22Rv1 (cell line): ENCODE measurements around the gene CLDN34.

Source experiments
- CTCF ChIP-seq: fragments of 450-650 bp; IDR thresholded peaks from 2 replicates; pipeline ENCODE4 v1.5.1; 2017; ENCODE audit warnings: mild to moderate bottlenecking
- ZFX ChIP-seq: fragments of 450-650 bp; IDR thresholded peaks from 2 replicates; pipeline ENCODE4 v1.6.1; 2017; ENCODE audit warnings: antibody characterized with exemption, borderline replicate concordance

- no peak for TF ChIP-seq CTCF
- no peak for TF ChIP-seq ZFX
Observed at GRCh38 chrX:9947131-9947794, 19.9 kb upstream of the CLDN34 start.
